Measurements from ENCODE around the gene SIRT7. TPM values are rescaled to one million over a fixed set of nuclear protein-coding genes. Genes with fewer than 3 reads are reported as not detected.

Gene SIRT7
- total and polyA plus RNA-seq, 2 donors (not counting 3 experiments of a cell fraction or from before 2014, with no cell fraction given): 11.6 to 28.8 TPM

- intact Hi-C loops (cut with micrococcal nuclease) (no loop called here), dilution Hi-C loops (cut with MboI; ENCODE audit: extremely low pct_ligation_motif_present, low sequenced_read_pairs) (no loop called here)
- Histone ChIP-seq H3K4me2 (ENCODE audit: insufficient read depth, low read length) (peak overlapping the region; percentile 19), H3K4me3 (replicated peaks in 1 of 3; ENCODE audit: insufficient read depth in 1 of 3, low read depth in 1 of 3, low read length in 3 of 3) (peak overlapping the region in 1 of 3 experiments; percentile 3), H3K9me1 (replicated peaks; ENCODE audit: control insufficient read depth, extremely low read depth, insufficient read depth, low read length) (no peaks in the 10 kb centered on the region), H3K79me2 (ENCODE audit: control insufficient read depth, insufficient read depth, low read length) (no peaks in the 10 kb centered on the region), H4K20me1 (replicated peaks; ENCODE audit: control insufficient read depth, extremely low read depth, insufficient read depth, low read length) (no peaks in the 10 kb centered on the region), H3K4me1 (ENCODE audit: control insufficient read depth, extremely low read depth, insufficient read depth, low read length) (peaks cover 3% of the 10 kb centered on the region), H3K27ac (ENCODE audit: insufficient read depth, low read depth, low read length) (no peak overlapping the region), H3K9ac (replicated peaks; ENCODE audit: extremely low read depth, insufficient read depth, low read length) (no peak overlapping the region), H3K27me3 (ENCODE audit: control insufficient read depth in 2 of 2, insufficient read depth in 2 of 2, low read length in 2 of 2) (no peaks in the 10 kb centered on the region), H2AFZ (ENCODE audit: low read depth, low read length) (no peak overlapping the region), H3K36me3 (ENCODE audit: control insufficient read depth in 2 of 2, extremely low read depth in 1 of 2, insufficient read depth in 2 of 2, low read length in 2 of 2) (peaks cover 2 to 9% of the 10 kb centered on the region in 2 experiments), H3K9me3 (replicated peaks; ENCODE audit: control insufficient read depth, insufficient read depth, low read length) (no peaks in the 10 kb centered on the region)
- TF ChIP-seq POLR2A (IDR thresholded peaks at IDR 0.05; ENCODE audit: low read depth, low read length): no peak
- TSS peak; percentile 18 for BruUV-seq (replicated peaks)
- ChIA-PET POLR2A (no interaction called here), CTCF (interaction anchor here (0.7 kb wide), 1 partner anchor 9 kb away, joined by 3 read pairs; no protein-coding TSS in a partner anchor)
- FAIRE-seq (no peak), DNase-seq (ENCODE audit: low read depth, low spot score) (no peak)
Measured at GRCh38 chr17:81901167-81902022, 16.6 kb downstream of the SIRT7 start.

- CTCF ChIA-PET: no interaction called here
Measured at GRCh38 chr17:81900181-81900820, 17.7 kb downstream of the SIRT7 start.

More at GRCh38 chr17:81900181-81900820, 17.7 kb downstream of the SIRT7 start:
- Histone ChIP-seq H3K9ac (replicated peaks; ENCODE audit: extremely low read depth, insufficient read depth, low read length) (no peak overlapping the region), H3K4me2 (ENCODE audit: insufficient read depth, low read length) (no peak overlapping the region), H4K20me1 (replicated peaks; ENCODE audit: control insufficient read depth, extremely low read depth, insufficient read depth, low read length) (no peaks in the 10 kb centered on the region), H3K4me1 (ENCODE audit: control insufficient read depth, extremely low read depth, insufficient read depth, low read length) (peaks cover 3% of the 10 kb centered on the region), H3K27me3 (ENCODE audit: control insufficient read depth in 2 of 2, insufficient read depth in 2 of 2, low read length in 2 of 2) (no peaks in the 10 kb centered on the region), H3K4me3 (replicated peaks in 1 of 3; ENCODE audit: insufficient read depth in 1 of 3, low read depth in 1 of 3, low read length in 3 of 3) (no peak overlapping the region), H3K36me3 (ENCODE audit: control insufficient read depth in 2 of 2, extremely low read depth in 1 of 2, insufficient read depth in 2 of 2, low read length in 2 of 2) (peaks cover 6 to 12% of the 10 kb centered on the region in 2 experiments), H3K27ac (ENCODE audit: insufficient read depth, low read depth, low read length) (no peak overlapping the region), H2AFZ (ENCODE audit: low read depth, low read length) (no peak overlapping the region), H3K79me2 (ENCODE audit: control insufficient read depth, insufficient read depth, low read length) (no peaks in the 10 kb centered on the region), H3K9me3 (replicated peaks; ENCODE audit: control insufficient read depth, insufficient read depth, low read length) (no peaks in the 10 kb centered on the region), H3K9me1 (replicated peaks; ENCODE audit: control insufficient read depth, extremely low read depth, insufficient read depth, low read length) (no peaks in the 10 kb centered on the region)
- POLR2A ChIA-PET: no interaction called here
- no TSS peak for BruUV-seq (replicated peaks)
- TF ChIP-seq POLR2AphosphoS5 (IDR thresholded peaks at IDR 0.05; ENCODE audit: insufficient read depth, low read depth, low read length) (no peak), FOS (IDR thresholded peaks at IDR 0.05; ENCODE audit: borderline replicate concordance, insufficient read depth, low read length) (no peak), JUN (IDR thresholded peaks at IDR 0.05; ENCODE audit: borderline replicate concordance, insufficient read depth, insufficient read length, low read depth) (no peak), POLR2A (IDR thresholded peaks at IDR 0.05; ENCODE audit: low read depth, low read length) (no peak), MYC (IDR thresholded peaks at IDR 0.05; ENCODE audit: low read depth, low read length) (no peak), MAX (IDR thresholded peaks at IDR 0.05; ENCODE audit: insufficient read depth, insufficient read length) (no peak), EZH2 (IDR thresholded peaks at IDR 0.05; ENCODE audit: borderline replicate concordance, low read depth, low read length, severe bottlenecking) (no peak), GATA2 (IDR thresholded peaks at IDR 0.05; ENCODE audit: insufficient read depth, insufficient read length, low read depth, low read length) (no peak)
- TF ChIP-seq, protein P1, sequence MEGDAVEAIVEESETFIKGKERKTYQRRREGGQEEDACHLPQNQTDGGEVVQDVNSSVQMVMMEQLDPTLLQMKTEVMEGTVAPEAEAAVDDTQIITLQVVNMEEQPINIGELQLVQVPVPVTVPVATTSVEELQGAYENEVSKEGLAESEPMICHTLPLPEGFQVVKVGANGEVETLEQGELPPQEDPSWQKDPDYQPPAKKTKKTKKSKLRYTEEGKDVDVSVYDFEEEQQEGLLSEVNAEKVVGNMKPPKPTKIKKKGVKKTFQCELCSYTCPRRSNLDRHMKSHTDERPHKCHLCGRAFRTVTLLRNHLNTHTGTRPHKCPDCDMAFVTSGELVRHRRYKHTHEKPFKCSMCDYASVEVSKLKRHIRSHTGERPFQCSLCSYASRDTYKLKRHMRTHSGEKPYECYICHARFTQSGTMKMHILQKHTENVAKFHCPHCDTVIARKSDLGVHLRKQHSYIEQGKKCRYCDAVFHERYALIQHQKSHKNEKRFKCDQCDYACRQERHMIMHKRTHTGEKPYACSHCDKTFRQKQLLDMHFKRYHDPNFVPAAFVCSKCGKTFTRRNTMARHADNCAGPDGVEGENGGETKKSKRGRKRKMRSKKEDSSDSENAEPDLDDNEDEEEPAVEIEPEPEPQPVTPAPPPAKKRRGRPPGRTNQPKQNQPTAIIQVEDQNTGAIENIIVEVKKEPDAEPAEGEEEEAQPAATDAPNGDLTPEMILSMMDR (IDR thresholded peaks at IDR 0.05; ENCODE audit: extremely low read depth in 1 of 2, insufficient read depth in 1 of 2, low read depth in 1 of 2, low read length in 2 of 2): no peak
- dilution Hi-C loops (cut with MboI; ENCODE audit: extremely low pct_ligation_motif_present, low sequenced_read_pairs): no loop called here
- intact Hi-C loops (cut with micrococcal nuclease): no loop called here
- DNase-seq (ENCODE audit: low read depth, low spot score): no peak
- FAIRE-seq: no peak
